Measurements from ENCODE around the gene STK4. TPM values are rescaled to one million over a fixed set of nuclear protein-coding genes. Genes with fewer than 3 reads are reported as not detected.

Gene STK4
- total and polyA plus RNA-seq, 2 of the 4 experiments (the other 2 are of a cell fraction), result 10.2 to 22.2 TPM

DNA sequence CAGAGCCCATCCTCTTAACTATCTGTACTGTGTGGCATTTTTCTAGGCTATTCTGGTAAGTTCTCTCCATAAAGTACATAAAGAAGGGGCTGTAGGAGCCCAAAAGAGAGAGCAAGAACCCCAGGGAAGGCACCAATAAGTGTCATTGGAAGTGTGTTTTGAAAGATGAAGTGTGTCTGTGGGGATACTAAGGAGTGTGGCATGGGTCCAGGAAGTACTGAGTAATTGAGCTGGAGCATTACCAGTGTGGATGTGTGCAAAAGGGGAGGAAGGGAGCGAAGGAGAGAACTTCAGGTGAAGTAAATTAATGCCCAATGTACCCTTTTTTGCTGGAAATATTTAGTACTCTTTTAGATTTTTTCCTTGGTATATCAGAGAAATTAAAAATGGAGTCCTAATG, 70.7 kb downstream of the STK4 start:
- Histone ChIP-seq H2BK5ac (ENCODE audit: low read depth, low read length, poor library complexity, severe bottlenecking) (peak overlapping the region; percentile 17), H3K18ac (ENCODE audit: low read depth, low read length) (peak overlapping the region; percentile 1; the same call in 1 of the 2 replicates), H3K4me2 (ENCODE audit: low read depth, low read length) (no peak overlapping the region), H3K36me3 (ENCODE audit: control insufficient read depth, insufficient read depth, low read length) (0 out of 2 replicates have a peak, but pooled peaks cover 2% of the 10 kb centered on the region), H3K4me1 (ENCODE audit: control insufficient read depth, insufficient read depth, low read length) (peaks cover 13% of the 10 kb centered on the region; the same call in 1 of the 2 replicates), H2AFZ (replicated peaks; ENCODE audit: low read length, poor library complexity) (no peak overlapping the region), H3K9me1 (ENCODE audit: insufficient read depth, low read length) (no peaks in the 10 kb centered on the region), H2AK9ac (replicated peaks; ENCODE audit: low read depth, low read length, poor library complexity) (no peak overlapping the region), H4K91ac (ENCODE audit: insufficient read depth, low read depth, low read length) (peak overlapping the region; percentile 4; the same call in 1 of the 2 replicates), H3K27me3 (ENCODE audit: control insufficient read depth, insufficient read depth, low read length) (no peaks in the 10 kb centered on the region), H3K9ac (ENCODE audit: low read depth, low read length) (no peak overlapping the region), H3K56ac (ENCODE audit: extremely low read depth, insufficient read depth, low read length) (no peak overlapping the region), H4K5ac (ENCODE audit: low read depth, low read length) (no peak overlapping the region), H4K8ac (ENCODE audit: low read depth in 2 of 2, low read length in 2 of 2) (no peak overlapping the region), H2BK20ac (ENCODE audit: low read depth, low read length) (peak overlapping the region; percentile 68), H3K4me3 (ENCODE audit: insufficient read depth, low read depth, low read length) (no peak overlapping the region), H4K20me1 (ENCODE audit: insufficient read depth, low read length) (no peaks in the 10 kb centered on the region), H3K14ac (replicated peaks; ENCODE audit: low read depth, low read length) (0 out of 2 replicates have a peak overlapping the region, but pooled peaks have one; percentile 13), H2BK120ac (ENCODE audit: low read depth, low read length) (0 out of 2 replicates have a peak overlapping the region, but pooled peaks have one; percentile 30), H3K4ac (ENCODE audit: low read depth, low read length) (peak overlapping the region; percentile 33; the same call in 1 of the 2 replicates), H3K23ac (ENCODE audit: low read depth, low read length) (no peak overlapping the region), H3K79me1 (ENCODE audit: low read depth in 1 of 2, low read length in 2 of 2) (peaks cover 2 to 27% of the 10 kb centered on the region in 2 experiments; a peak in 3 of 4 replicates), H2AK5ac (ENCODE audit: low read depth, low read length) (no peak overlapping the region), H3K27ac (ENCODE audit: insufficient read depth, low read length) (no peak overlapping the region), H3K9me3 (ENCODE audit: control insufficient read depth, insufficient read depth, low read length) (no peaks in the 10 kb centered on the region), H2BK15ac (ENCODE audit: low read depth, low read length) (no peak overlapping the region)
- ATAC-seq (ENCODE audit: low read depth), result peak; percentile 16; the same call in 1 of the 2 replicates
- POLR2A ChIA-PET (ENCODE audit: unreplicated experiment), result no interaction called here
- CTCF ChIA-PET, result interaction anchor here (2.6 kb wide), 1 partner anchor 59 kb away, joined by 15 read pairs; no protein-coding TSS in a partner anchor
- no TSS peak for BruUV-seq (replicated peaks)
- dilution Hi-C loops (cut with HindIII; ENCODE audit: low sequenced_read_pairs, unreplicated experiment) (no loop called here), in situ Hi-C loops (cut with MboI; ENCODE audit: low sequenced_read_pairs) (loop anchor here (25.0 kb wide), 1 partner anchor 750 kb away; the partner anchor contains the start of genes DNTTIP1 and WFDC3), intact Hi-C loops (cut with micrococcal nuclease) (no loop called here)
- WGBS, 2 experiments (ENCODE audit: extremely low coverage in 2 of 2, insufficient read length in 1 of 2), result no CpG with 5 or more reads among the region's 1 CpG
- peak; percentile 63 for DNase-seq
- TF ChIP-seq MAFK (IDR thresholded peaks at IDR 0.05; ENCODE audit: low read depth, low read length) (no peak), RFX5 (IDR thresholded peaks at IDR 0.05; ENCODE audit: low read depth, low read length) (no peak), RAD21 (IDR thresholded peaks at IDR 0.05; ENCODE audit: low read length) (no peak), BHLHE40 (IDR thresholded peaks at IDR 0.05; ENCODE audit: low read depth, low read length) (no peak), MAZ (IDR thresholded peaks at IDR 0.05; ENCODE audit: borderline replicate concordance, low read depth, low read length) (no peak), POLR2A (IDR thresholded peaks at IDR 0.05; ENCODE audit: low read depth, low read length) (no peak), CHD1 (IDR thresholded peaks at IDR 0.05; ENCODE audit: low read depth, low read length) (no peak), MXI1 (IDR thresholded peaks at IDR 0.05; ENCODE audit: borderline replicate concordance, low read depth, low read length) (no peak), FOS (IDR thresholded peaks at IDR 0.05; ENCODE audit: low read depth, low read length) (no peak), SMC3 (IDR thresholded peaks at IDR 0.05; ENCODE audit: low read depth, low read length) (no peak), USF2 (IDR thresholded peaks at IDR 0.05; ENCODE audit: low read depth, low read length) (no peak)
- TF ChIP-seq, protein P1, sequence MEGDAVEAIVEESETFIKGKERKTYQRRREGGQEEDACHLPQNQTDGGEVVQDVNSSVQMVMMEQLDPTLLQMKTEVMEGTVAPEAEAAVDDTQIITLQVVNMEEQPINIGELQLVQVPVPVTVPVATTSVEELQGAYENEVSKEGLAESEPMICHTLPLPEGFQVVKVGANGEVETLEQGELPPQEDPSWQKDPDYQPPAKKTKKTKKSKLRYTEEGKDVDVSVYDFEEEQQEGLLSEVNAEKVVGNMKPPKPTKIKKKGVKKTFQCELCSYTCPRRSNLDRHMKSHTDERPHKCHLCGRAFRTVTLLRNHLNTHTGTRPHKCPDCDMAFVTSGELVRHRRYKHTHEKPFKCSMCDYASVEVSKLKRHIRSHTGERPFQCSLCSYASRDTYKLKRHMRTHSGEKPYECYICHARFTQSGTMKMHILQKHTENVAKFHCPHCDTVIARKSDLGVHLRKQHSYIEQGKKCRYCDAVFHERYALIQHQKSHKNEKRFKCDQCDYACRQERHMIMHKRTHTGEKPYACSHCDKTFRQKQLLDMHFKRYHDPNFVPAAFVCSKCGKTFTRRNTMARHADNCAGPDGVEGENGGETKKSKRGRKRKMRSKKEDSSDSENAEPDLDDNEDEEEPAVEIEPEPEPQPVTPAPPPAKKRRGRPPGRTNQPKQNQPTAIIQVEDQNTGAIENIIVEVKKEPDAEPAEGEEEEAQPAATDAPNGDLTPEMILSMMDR (conservative IDR thresholded peaks at IDR 0.05; ENCODE audit: low read depth, low read length), result no peak
